ENCODE data around the gene GAST.
A peak's percentile ranks its signal among the peaks of the same experiment; 100 is the strongest.
"Not testable (repeated sequence)": the region's sequence is repeated elsewhere in the genome, so short reads cannot be mapped to it uniquely, and the experiment has no call there.

GAST gene

DNA sequence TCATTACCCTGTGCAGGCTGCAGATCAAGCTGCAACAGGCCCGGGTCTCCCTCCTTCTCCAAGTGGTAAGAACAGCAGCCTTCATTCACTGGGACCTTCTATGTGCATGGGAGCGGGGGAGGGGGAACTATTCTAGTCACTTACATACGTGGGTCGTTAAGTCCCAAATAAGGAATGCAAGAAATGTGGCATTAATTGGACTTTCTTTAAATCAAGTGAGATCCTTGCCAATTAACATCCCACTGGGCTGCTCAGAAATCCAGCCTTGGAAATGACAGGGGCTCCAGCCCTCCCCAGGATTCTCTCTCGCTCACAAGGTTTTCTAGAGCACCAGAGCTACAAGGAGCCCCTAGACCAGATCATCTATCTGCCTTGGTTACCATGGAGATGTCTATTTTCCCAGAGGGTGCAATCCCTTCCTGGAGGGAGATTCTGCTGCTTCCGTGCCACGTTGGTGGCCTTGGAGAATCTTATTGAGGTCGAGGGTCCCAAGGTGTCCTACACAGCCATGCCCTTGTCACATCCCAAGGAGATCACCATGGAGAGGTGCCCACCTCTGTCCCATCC, 28.6 kb upstream of the GAST start:
- DNase-seq (ENCODE audit: low read depth in 2 of 3, low spot score in 2 of 3) = no peak

DNA sequence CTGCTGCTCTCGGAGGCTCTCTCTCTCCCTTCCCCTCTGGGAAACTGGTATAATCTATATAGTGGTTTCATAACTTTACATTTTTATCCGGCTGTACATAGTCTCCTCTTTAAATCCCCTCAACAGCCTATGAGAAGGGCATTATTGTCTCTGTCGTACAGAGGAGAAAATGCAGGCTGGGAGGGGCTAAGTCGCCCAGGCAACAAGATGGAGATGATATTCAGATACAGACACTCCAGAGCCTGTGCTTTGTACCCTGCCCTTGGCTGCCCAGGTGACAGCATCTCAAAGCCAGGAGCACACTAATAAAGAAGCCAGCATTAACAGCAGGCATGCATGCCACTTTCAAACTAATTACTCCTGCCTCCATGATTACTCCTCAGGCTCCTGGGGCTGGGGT, 28.1 kb upstream of the GAST start:
- DNase-seq (ENCODE audit: low read depth in 2 of 3, low spot score in 2 of 3) = no peak

DNA sequence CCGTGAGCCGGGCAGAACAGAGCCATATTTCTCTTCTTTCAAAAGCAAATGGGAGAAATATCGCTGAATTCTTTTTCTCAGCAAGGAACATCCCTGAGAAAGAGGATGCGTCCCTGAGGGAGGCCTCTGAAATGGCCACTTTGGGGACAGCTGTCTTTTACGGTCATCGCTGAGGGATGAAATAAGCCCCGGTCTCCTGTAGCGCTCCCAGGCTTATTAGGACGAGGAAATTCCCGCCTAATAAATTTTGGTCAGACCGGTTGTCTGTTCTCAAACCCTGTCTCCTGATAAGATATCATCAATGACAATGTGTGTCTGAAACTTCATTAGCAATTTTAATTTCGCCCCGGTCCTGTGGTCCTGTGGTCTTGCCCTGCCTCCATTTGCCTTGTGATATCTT, 26.4 kb upstream of the GAST start:
- DNase-seq (ENCODE audit: low read depth in 2 of 3, low spot score in 2 of 3) = not testable (repeated sequence)

DNA sequence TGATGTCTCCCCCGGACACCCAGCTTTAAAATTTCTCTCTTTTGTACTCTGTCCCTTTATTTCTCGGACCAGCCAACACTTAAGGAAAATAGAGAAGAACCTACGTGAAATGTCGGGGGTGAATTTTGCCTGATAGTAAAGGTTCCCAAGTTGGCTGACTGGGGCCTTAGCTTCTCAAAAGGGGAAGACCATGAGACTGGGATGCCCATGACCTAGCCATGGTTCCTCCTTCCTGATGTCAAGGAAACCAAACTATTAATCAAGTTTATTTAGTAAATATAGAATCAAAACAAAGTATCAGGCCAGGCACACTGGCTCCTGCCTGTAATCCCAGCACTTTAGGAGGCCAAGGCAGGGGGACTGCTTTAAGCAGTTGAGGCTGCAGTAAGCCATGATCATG, 25.9 kb upstream of the GAST start:
- DNase-seq (ENCODE audit: low read depth in 2 of 3, low spot score in 2 of 3) = no peak

- DNase-seq (ENCODE audit: low read depth in 2 of 3, low spot score in 2 of 3) = no peak
These were observed 24.1 kb upstream of the GAST start for GRCh38 chr17:41687828-41688640.

DNA sequence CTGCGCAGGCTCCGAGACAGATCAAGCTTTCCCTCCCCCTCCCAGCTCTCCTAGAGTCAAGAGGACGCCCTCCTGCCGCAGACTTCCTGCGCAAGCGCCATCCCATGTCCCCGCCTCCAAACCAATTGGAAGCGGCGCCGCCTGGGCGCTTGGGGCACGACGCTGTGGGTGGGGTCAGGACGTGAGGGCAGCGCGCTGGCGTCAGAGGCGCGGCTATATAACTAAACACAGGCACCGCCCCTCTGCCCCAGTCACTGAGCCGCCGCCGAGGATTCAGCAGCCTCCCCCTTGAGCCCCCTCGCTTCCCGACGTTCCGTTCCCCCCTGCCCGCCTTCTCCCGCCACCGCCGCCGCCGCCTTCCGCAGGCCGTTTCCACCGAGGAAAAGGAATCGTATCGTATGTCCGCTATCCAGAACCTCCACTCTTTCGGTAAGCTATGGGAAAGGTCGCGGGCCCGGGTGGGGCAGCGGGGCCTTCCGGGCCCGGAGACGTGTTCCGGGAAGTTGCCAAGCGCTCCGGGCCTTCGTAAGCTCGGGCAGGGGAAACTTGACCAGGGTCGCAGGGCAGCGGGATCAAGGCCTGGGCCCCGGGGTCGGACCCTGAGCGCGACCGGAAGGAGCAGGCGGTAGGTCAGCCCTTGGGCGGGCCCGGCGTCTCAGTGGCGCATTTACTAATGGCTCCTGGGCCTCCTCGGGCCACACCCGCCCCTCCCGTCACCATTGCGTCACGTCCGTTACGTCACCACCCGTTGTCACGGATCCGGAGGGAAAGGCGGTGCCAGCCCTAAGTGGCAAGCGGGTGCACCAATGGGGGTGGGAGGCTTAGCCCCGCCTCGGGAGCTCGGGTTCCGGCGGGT, 23.3 kb upstream of the GAST start, which contains the start of gene EIF1:
TSS of gene EIF1 (plus strand) at position 245 of the 856 bp plus-strand sequence. CDS start at position 399, 154 bp downstream.
- peak; percentile 99 to 100 (median 100) for DNase-seq (ENCODE audit: low read depth in 2 of 3, low spot score in 2 of 3)

DNA sequence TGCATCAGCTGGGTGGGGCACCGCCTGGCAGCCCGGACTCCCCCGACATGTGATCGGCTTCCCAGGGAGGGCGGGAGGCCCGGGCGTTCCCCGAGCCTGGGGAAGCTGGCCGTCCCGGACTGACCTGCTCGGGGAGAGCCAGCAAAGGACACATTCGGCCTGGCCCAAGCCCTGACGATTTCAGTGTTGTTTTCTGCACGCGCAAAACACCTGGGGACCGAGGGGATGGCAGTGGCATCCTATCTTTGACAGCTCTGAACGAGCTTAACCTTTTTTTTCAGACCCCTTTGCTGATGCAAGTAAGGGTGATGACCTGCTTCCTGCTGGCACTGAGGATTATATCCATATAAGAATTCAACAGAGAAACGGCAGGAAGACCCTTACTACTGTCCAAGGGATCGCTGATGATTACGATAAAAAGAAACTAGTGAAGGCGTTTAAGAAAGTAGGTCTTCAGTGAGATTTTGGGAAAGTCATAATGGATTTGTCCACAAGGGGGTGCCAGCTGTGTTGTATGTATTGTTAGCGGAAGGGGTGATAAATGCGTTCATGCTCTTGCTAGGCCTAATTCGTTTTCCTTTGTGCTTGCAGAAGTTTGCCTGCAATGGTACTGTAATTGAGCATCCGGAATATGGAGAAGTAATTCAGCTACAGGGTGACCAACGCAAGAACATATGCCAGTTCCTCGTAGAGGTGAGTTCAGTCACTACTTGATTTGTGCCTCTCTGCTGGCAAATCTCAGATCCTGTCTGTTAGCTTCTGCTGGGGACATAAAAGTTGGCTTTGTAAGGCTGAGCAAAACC, 22.4 kb upstream of the GAST start:
- DNase-seq (ENCODE audit: low read depth in 2 of 3, low spot score in 2 of 3) = peak in 1 of 3 experiments; percentile 38

DNA sequence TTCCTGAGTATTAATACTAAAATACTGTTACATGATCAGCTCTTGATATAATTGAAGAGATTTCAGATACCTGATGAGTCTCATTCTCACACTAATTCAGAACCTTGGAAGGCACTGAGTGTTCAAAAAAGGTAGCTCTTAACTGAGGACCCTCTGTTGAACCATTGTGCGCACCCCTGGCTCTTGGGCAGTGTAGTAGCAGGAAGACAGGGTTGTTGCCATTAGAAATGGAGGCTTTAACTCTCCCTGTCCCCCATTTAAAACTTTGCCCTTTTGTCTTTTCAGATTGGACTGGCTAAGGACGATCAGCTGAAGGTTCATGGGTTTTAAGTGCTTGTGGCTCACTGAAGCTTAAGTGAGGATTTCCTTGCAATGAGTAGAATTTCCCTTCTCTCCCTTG, 21.6 kb upstream of the GAST start:
- DNase-seq (ENCODE audit: low read depth in 2 of 3, low spot score in 2 of 3) = no peak

DNA sequence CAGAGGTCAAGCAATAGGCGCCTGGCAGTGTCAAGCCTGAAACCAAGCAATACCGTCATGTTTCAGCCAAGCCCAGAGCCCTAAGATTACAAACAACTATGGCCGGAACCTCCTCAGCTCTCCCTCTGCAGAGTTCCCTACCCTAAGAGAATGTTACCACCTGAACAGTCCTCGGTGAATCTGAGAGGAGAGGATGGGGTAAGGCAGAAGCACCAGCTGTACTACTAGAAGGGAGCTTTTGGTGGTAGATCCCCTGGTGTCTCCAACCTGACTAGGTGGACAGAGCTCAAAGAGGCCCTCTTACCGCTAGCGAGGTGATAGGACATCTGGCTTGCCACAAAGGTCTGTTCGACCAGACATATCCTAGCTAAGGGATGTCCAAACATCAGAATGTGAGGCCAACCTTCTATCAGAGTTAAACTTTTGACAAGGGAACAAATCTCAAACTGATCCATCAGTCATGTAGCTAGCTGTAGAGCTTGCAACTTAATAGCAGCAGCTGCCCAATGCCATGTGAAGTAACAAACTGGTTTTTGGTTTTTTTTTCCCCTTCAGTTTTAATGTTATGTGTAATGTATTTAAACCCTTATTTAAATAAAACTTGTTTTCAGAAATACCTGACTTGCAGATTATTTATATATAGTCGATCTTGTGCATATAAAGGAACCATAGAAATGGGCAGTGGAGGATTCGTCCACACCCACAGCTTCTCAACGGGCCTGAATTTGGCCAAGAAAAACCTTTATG, 20.9 kb upstream of the GAST start:
- no peak for DNase-seq (ENCODE audit: low read depth in 2 of 3, low spot score in 2 of 3)

DNA sequence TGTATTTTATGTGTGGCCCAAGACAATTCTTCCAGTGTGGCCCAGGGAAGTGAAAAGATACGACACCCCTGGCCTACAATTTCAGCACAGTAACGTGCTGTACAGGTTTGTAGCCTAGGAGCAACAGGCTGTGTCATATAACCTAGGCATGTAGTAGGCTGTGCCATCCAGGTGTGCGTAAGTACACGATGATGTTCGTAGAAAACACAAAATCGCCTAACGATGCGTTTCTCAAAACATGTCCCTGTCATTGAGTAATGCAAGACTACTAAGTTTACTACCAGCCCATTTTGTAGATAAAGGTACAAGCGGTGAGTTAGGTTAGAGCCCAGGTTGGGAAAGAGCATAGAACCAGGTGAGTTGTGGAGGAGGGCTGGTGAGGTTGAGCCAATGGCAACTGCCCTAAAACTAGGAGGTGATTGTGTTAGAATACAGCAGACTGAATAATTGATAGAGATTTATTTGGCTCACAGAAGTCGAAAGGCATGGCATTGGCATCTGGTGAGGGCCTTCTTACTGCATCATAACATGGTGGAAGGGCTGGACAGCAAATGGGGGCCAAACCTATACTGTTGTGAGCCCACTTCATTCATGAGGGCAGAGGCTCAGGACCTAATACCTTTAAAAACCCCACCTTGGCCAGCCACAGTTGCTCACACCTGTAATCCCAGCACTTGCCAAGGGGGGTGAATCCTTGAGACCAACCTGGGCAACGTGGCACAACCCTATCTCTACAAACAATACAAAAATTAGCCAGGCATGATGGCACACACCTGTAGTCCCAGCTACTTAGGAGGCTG, 19.2 kb upstream of the GAST start:
- DNase-seq (ENCODE audit: low read depth in 2 of 3, low spot score in 2 of 3) = no peak

- no peak for DNase-seq (ENCODE audit: low read depth in 2 of 3, low spot score in 2 of 3)
These were observed 16.9 kb upstream of the GAST start for GRCh38 chr17:41695134-41695661.

- DNase-seq (ENCODE audit: low read depth in 2 of 3, low spot score in 2 of 3) = peak in 2 of 3 experiments; percentile 33 to 57
These were observed 16.0 kb upstream of the GAST start for GRCh38 chr17:41695954-41696757.

DNA sequence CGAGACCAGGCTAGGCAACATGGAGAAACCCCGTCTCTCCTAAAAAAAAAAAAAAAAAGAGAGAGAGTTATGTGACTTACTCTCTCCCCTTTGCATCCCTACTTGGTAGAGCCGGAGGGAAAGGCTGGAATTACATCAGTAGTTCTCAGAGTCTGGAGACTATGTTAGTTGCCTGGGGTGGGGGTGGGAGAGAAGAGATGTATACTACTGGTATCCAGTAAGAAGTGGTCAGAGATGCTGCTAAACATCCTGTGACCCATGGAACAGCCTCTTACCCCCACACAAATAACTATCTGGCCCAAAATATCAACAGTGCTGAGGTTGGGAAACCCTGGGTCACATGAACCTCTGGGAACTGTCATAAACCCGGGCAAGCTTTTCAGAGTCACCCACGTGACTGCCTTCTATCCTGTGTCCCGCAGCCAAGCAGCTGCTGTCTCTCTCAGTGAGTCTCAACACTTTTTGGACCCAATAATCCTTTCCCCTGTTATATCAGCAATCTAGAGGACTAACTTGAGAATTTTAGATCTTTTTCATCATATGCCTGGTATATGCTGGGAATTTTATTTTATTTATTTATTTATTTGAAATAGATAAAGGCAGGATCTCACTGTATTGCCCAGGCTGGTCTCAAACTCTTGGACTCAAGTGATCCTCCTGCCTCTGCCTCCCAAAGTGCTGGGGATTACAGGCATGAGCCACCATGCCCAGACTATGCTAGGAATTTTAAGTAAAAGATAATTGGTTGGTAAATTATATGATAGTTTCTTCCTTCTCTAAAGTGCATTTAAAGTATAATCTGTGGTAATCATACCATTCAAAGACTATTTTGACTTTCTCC, 14.8 kb upstream of the GAST start:
- no peak for DNase-seq (ENCODE audit: low read depth in 2 of 3, low spot score in 2 of 3)

GRCh38 chr17:41700843-41701242, 11.3 kb upstream of the GAST start:
- not testable (repeated sequence) for DNase-seq (ENCODE audit: low read depth in 2 of 3, low spot score in 2 of 3)

- no peak for DNase-seq (ENCODE audit: low read depth in 2 of 3, low spot score in 2 of 3)
These were observed 9.4 kb upstream of the GAST start for GRCh38 chr17:41702712-41703111.

DNA sequence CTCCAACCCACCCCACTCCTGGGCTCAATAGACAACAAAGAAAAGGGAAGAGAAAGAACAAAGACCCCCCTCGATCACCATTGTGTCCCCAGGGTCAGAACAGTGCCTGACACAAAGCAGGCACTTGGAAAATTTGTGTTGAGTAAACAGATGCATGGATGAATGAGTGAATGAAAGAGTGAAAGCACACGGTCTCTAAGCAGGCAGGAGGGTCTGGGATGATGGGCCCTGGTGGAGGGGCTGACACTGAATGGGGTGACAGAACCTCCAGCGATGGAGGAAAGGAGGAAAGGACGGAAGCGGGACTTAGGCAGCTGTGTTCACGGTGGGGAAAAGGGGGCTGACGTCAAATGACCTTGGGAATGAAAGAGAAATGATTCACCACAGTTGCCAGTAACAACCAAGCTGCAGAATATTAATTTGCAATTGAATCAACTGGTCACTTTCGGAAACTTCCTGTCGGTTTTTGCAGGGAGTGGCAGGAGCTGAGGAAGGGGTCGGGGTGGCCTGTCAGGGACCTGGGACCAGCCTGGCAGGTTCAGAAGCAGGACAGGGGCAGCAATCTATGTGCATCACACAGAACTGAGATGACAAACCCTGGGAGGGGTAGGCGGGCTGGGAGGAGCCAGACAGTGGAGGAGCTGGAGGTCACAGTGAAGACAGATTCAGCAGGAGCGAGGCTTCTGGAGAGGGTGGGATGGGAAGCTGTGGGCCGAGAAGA, 6.7 kb upstream of the GAST start:
- no peak for DNase-seq (ENCODE audit: low read depth in 2 of 3, low spot score in 2 of 3)
